Vagina (tissue), 2 donors: ENCODE results near the gene TMEM130. TPM values are rescaled to one million over a fixed set of nuclear protein-coding genes. Genes with fewer than 3 reads are reported as not detected.

Experiments
- DNase-seq, 2 donors: peaks; one replicate each; pipeline ENCODE4 v3.0.0-alpha.2; 2017; ENCODE audit errors: extremely low spot score in 2 of 2
- H3K27ac ChIP-seq: fragments of 200-600 bp; sonication (generic); one replicate; pipeline ENCODE4 v1.5.1; 2019
- H3K27me3 ChIP-seq: fragments of 200-600 bp; sonication (generic); one replicate; pipeline ENCODE4 v1.5.1; 2019
- H3K36me3 ChIP-seq, 2 donors: fragments of 200-600 bp; sonication (generic); one replicate each; pipeline ENCODE4 v1.5.1; 2017 to 2019
- H3K4me1 ChIP-seq: fragments of 200-600 bp; sonication (generic); one replicate; pipeline ENCODE4 v1.5.1; 2019
- H3K4me3 ChIP-seq, 2 donors: fragments of 200-600 bp; sonication (generic); 1 replicate in 1 of 2; 2 replicates in 1 of 2; pipeline ENCODE4 v1.5.1; 2016 to 2019
- H3K9me3 ChIP-seq: fragments of 200-600 bp; sonication (generic); one replicate; pipeline ENCODE4 v1.5.1; 2019
- POLR2A ChIP-seq, 2 donors: fragments of 450-650 bp; IDR thresholded peaks; one replicate each; pipeline ENCODE4 v1.6.1; 2017; ENCODE audit warnings: antibody characterized with exemption in 2 of 2, mild to moderate bottlenecking in 2 of 2, moderate library complexity in 2 of 2
- POLR2AphosphoS5 ChIP-seq, 2 donors: sonication (generic); formaldehyde crosslinking; IDR thresholded peaks; one replicate each; pipeline ENCODE4 v1.9.0; 2017; ENCODE audit warnings: antibody characterized with exemption in 2 of 2, mild to moderate bottlenecking in 2 of 2, low read depth in 1 of 2; ENCODE audit not compliant: insufficient read depth in 1 of 2
- intact Hi-C: fragments of 100-400 bp; cut with DNase I; formaldehyde crosslinking; loops from one replicate; pipeline ENCODE4 v1.15.1; 2023
- total RNA-seq: library from RNA; depleted of rRNA; stranded (reverse); fragments of >200 nt; gene quantifications from one replicate; pipeline ENCODE4 v1.2.3, GENCODE V29; 2016
- TF ChIP-seq, protein P1 (sequence below), 3 experiments: fragments of 450-650 bp in 2 of 3; fragments of 200-600 bp in 1 of 3; sonication (generic) in 1 of 3; IDR thresholded peaks; one replicate each; pipeline ENCODE4 v1.5.1; 2017 to 2019; ENCODE audit warnings: antibody characterized with exemption in 3 of 3, mild to moderate bottlenecking in 2 of 3, moderate library complexity in 2 of 3

The TMEM130 gene
- total RNA-seq, 1 donor from 2014 or later: 3.7 TPM

- intact Hi-C loops: no loop called here
- no peak for DNase-seq
- H3K4me1 ChIP-seq: no peaks in the 10 kb centered on the region
- H3K9me3 ChIP-seq: no peaks in the 10 kb centered on the region
- peaks cover 0 to 93% of the 10 kb centered on the region in 2 donors for H3K36me3 ChIP-seq
- H3K27ac ChIP-seq: no peak overlapping the region
- H3K27me3 ChIP-seq: no peaks in the 10 kb centered on the region
- no peak overlapping the region for H3K4me3 ChIP-seq
- TF ChIP-seq, protein P1, sequence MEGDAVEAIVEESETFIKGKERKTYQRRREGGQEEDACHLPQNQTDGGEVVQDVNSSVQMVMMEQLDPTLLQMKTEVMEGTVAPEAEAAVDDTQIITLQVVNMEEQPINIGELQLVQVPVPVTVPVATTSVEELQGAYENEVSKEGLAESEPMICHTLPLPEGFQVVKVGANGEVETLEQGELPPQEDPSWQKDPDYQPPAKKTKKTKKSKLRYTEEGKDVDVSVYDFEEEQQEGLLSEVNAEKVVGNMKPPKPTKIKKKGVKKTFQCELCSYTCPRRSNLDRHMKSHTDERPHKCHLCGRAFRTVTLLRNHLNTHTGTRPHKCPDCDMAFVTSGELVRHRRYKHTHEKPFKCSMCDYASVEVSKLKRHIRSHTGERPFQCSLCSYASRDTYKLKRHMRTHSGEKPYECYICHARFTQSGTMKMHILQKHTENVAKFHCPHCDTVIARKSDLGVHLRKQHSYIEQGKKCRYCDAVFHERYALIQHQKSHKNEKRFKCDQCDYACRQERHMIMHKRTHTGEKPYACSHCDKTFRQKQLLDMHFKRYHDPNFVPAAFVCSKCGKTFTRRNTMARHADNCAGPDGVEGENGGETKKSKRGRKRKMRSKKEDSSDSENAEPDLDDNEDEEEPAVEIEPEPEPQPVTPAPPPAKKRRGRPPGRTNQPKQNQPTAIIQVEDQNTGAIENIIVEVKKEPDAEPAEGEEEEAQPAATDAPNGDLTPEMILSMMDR (IDR thresholded peaks at IDR 0.05): no peak
- TF ChIP-seq POLR2AphosphoS5 (IDR thresholded peaks at IDR 0.05; ENCODE audit: insufficient read depth in 1 of 2, low read depth in 1 of 2) (no peak), POLR2A (IDR thresholded peaks at IDR 0.05) (no peak)
Observed at GRCh38 chr7:98902523-98902922, 32.7 kb upstream of the TMEM130 start.

GRCh38 chr7:98900815-98901214, 31.0 kb upstream of the TMEM130 start:
- DNase-seq: no peak
- no peaks in the 10 kb centered on the region for H3K9me3 ChIP-seq
- H3K4me3 ChIP-seq: no peak overlapping the region
- H3K27ac ChIP-seq: no peak overlapping the region
- TF ChIP-seq POLR2A (IDR thresholded peaks at IDR 0.05) (no peak), POLR2AphosphoS5 (IDR thresholded peaks at IDR 0.05; ENCODE audit: insufficient read depth in 1 of 2, low read depth in 1 of 2) (no peak)
- TF ChIP-seq, protein P1 (IDR thresholded peaks at IDR 0.05): no peak
- no peaks in the 10 kb centered on the region for H3K4me1 ChIP-seq
- peaks cover 0 to 94% of the 10 kb centered on the region in 2 donors for H3K36me3 ChIP-seq
- no peaks in the 10 kb centered on the region for H3K27me3 ChIP-seq
- intact Hi-C loops: no loop called here

DNA sequence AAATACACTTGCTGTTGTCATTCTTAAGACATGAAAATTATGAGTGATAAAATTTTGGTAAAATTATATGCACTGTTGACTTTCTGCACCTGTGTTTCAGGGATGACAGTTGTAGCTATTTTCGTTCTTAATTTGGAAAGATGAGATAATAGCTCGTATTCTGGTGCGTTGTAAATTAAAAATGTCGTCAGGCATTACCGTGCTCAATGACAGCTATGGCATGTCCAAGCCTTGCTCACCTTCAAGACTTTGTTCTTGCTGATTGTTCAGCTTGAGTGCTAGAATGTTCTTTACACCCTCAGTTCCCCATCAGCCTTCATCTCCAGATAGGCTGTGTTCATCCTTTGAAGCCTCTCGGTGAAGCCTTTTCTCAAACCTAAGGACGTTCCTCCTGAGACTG, 30.0 kb upstream of the TMEM130 start:
- H3K4me3 ChIP-seq: no peak overlapping the region
- no peaks in the 10 kb centered on the region for H3K27me3 ChIP-seq
- intact Hi-C loops: no loop called here
- H3K27ac ChIP-seq: no peak overlapping the region
- H3K9me3 ChIP-seq: no peaks in the 10 kb centered on the region
- H3K4me1 ChIP-seq: no peaks in the 10 kb centered on the region
- no peak for DNase-seq
- H3K36me3 ChIP-seq: peaks cover 0 to 94% of the 10 kb centered on the region in 2 donors
- TF ChIP-seq, protein P1 (IDR thresholded peaks at IDR 0.05): no peak
- no peak for TF ChIP-seq POLR2AphosphoS5 (IDR thresholded peaks at IDR 0.05; ENCODE audit: insufficient read depth in 1 of 2, low read depth in 1 of 2)

- H3K9me3 ChIP-seq: no peaks in the 10 kb centered on the region
- H3K27me3 ChIP-seq: no peaks in the 10 kb centered on the region
- H3K27ac ChIP-seq: no peak overlapping the region
- peaks cover 7 to 83% of the 10 kb centered on the region in 2 donors for H3K36me3 ChIP-seq
- TF ChIP-seq POLR2A (IDR thresholded peaks at IDR 0.05) (no peak), POLR2AphosphoS5 (IDR thresholded peaks at IDR 0.05; ENCODE audit: insufficient read depth in 1 of 2, low read depth in 1 of 2) (no peak)
- TF ChIP-seq, protein P1 (IDR thresholded peaks at IDR 0.05): no peak
- no peak overlapping the region for H3K4me3 ChIP-seq
- DNase-seq: no peak
- no peaks in the 10 kb centered on the region for H3K4me1 ChIP-seq
- intact Hi-C loops: no loop called here
Observed at GRCh38 chr7:98892609-98893008, 22.8 kb upstream of the TMEM130 start.

- no peaks in the 10 kb centered on the region for H3K4me1 ChIP-seq
- H3K4me3 ChIP-seq: no peak overlapping the region
- H3K9me3 ChIP-seq: no peaks in the 10 kb centered on the region
- no peak for DNase-seq
- H3K27ac ChIP-seq: no peak overlapping the region
- H3K27me3 ChIP-seq: no peaks in the 10 kb centered on the region
- TF ChIP-seq, protein P1 (IDR thresholded peaks at IDR 0.05): no peak
- TF ChIP-seq POLR2A (IDR thresholded peaks at IDR 0.05): no peak
- TF ChIP-seq POLR2AphosphoS5 (IDR thresholded peaks at IDR 0.05; ENCODE audit: insufficient read depth in 1 of 2, low read depth in 1 of 2): no peak
- peaks cover under 1 to 53% of the 10 kb centered on the region in 2 donors for H3K36me3 ChIP-seq
- intact Hi-C loops: no loop called here
Observed at GRCh38 chr7:98887038-98887437, 17.2 kb upstream of the TMEM130 start.
